H1 (cell line): ENCODE results near the gene FLRT2. TPM values are rescaled to one million over a fixed set of nuclear protein-coding genes. Genes with fewer than 3 reads are reported as not detected.

Experiments
- EGR1 ChIP-seq: IDR thresholded peaks from 2 replicates; pipeline ENCODE4 v1.6.1; 2011; ENCODE audit warnings: low read depth, low read length, borderline replicate concordance
- GABPA ChIP-seq: IDR thresholded peaks from 2 replicates; pipeline ENCODE4 v1.6.1; 2011; ENCODE audit warnings: mild to moderate bottlenecking, low read length, moderate library complexity, borderline replicate concordance; ENCODE audit not compliant: insufficient read depth
- polyA plus RNA-seq, 7 experiments: library from polyadenylated mRNA; depleted of rRNA in 3 of 7; stranded (reverse) in 5 of 7; unstranded in 2 of 7; fragments of >200 nt in 5 of 7; fragments of 200-250 nt in 2 of 7; gene quantifications; 1 replicate in 5 of 7; 2 replicates in 1 of 7; 4 replicates in 1 of 7; pipeline versions ENCODE4 v1.2.1 to v1.2.3, GENCODE V29; 2011 to 2013; ENCODE audit warnings: missing spikeins in 2 of 7, mixed read lengths in 2 of 7
- total RNA-seq: library from RNA; stranded (reverse); fragmentation: NEBNext Ultra II Directional; extraction: Animal tissue kit (Norgen Biotek cat#: 25700); gene quantifications from 2 replicates; pipeline ENCODE4 v1.2.1, GENCODE V29; 2021

The FLRT2 gene
- total and polyA plus RNA-seq, 2 of the 8 experiments (the other 6 are each of a cell fraction or from before 2014, with no cell fraction given): 2.4 to 6.9 TPM

- no peak for TF ChIP-seq GABPA
- TF ChIP-seq EGR1: no peak
These were observed 12.7 kb downstream of the FLRT2 start (continued) for GRCh38 chr14:85542623-85543022.
